CD4-positive, alpha-beta T cell treated with Interleukin-15 for 1 hour (primary cell): ENCODE measurements around the gene TMEM154.

Experiments used
- DNase-seq: peaks from one replicate; pipeline ENCODE4 v3.0.0-alpha.2; 2020

TMEM154 gene

DNA sequence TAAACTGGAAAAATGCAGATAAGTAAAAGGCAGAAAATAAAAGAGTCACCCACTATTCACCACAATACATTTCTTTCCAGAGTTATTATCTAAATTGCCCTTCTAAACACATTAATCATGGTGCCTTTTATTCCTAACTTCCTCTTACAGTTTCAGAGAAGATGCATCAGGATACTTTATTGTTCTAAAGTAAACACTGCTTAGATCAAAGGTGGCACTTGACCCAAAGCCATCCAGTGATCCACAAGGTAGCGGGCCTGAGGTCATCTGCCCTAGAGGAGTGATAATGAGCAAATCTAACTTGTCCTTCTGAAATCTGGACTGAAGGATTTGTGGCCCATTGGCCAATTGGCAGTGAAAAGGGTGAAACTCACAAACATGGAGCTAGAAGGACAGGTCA is 12.0 kb upstream of the TMEM154 start:
- no peak for DNase-seq

DNA sequence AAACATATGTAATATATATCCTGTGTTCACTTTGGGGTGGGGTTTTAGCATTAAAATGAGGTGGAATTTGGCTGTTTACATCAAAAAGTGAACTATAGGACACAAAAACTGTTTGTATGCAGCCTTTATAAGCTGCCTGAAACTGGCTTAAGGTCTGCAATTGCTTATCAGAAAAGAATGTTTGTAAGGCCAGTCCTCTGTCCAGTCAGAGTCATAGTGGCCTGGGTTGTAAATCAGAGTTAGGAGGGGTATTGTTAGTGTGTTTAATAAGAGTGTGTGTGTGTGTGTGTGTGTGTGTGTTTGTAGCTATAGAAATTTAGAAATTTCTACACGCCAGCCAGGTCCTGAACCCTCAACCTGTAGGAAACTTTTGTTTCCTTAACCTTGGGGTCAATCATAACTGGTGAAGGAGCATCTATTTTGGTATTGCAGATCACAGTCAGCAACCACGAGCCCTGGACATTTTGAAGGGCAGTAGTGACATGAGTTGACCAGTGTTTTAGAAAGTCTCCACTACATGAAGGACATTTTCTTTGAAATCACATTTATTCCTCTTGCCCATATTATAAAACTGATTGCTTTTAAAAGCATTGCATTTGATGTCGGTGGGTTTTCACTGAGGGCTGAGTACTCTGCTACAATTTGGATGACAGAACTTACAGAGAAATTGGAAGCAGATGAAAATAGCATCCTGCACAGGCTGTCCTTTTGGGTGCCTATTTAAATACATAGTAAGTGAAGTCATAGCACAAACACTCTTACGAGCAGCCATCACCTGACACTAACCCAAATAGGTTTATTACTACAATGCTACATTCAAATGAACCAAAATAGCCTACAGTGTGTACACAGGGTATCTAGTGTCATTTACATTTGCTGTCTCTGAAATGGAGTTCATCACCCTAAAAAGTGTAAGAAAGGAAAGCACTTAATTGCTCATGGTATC is 11.2 kb upstream of the TMEM154 start:
- no peak for DNase-seq

DNA sequence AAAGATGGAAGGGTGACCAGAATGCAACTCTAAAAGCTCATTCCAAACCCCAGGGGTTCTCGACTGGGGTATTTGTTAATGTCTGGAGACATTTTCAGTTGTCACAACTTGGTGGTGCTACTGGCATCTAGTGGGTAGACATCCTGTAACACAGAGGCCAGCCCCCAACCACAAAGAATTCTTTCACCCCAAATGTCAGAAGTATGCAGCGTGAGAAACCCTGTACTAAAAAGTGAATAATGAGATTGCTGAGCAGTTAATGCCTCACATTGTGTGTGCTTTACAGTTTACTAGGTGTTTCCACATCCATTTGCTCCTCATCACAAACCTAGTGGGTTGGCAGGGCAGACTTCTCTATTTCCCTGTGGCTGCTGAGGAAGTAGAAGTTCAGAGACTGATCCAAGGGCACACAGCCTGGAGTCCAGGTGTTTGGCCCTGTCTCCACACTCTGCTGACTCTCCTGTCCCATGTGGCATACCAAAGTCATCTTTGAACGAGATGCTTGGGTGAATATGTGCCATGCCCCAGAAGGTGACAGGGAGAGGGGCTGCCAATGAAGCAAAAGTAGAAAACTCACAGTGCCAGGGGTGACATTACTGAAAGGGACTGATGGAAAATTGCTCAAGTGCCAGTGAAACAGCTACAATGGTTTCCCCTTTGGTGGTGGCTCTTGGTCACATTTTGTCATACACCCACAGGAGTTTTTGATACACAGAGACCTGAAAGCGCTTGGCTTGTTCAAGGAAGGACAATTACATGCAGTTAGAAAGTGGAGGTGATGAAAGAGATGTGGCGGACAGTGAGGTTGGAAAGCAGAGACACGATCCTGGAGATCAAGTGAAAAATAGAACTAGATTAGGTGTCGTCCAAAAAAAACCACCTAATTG is 10.1 kb upstream of the TMEM154 start:
- no peak for DNase-seq

DNA sequence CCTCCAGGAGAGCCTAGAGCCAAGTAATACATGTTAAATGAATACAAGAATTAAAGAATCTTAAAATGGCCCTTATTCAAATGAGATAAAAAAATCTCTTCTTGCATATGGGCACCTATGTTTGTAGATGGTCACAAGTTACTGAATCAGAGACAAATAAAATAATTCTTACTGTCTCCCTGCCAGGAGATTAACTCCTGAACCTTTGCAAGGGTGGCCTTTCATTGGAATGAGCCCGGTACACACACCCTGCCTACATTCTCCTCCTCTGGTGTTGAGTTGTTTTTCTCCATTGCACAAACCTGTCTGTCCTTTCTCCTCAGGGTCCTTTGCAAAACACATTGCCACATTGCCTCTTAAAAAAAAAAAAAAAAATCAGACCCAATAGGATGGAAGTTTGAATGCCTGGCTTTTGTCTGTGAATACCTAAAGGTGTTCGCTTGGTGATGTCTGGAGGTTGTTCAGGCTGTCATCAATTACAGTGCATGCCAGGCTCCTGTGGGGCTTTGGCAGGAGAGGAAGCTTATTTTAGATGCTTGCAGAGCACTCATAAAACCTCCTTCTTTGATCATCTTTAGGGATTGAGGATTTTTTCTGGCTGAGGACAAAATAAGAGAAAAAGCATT is 8.3 kb upstream of the TMEM154 start:
- no peak for DNase-seq

DNA sequence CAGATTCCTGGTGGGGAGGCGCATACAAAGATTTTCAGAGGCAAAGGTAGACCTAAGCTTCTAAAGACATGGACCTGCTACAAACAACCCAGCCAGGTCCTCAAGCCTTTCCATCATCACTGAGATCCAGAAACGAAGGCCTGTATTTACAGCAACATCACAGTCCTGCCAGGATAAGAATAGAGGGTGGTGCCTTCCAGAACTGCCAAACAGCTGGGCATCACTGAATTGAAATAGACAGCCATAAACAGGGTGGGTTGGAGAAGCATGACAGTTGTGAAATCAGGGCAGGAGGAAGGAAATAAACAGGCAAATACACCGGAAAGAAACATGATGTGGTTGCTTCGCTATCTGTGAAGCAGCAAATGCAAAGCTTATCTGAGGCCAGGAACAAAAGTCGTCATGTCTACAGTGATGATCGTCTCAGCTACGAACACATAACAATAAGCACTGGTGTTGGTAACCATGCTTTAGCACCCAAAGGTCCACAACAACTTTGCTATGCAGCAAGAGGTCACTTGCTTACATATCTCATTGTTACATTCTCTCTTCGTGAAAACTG is 6.7 kb upstream of the TMEM154 start:
- DNase-seq: no peak

DNA sequence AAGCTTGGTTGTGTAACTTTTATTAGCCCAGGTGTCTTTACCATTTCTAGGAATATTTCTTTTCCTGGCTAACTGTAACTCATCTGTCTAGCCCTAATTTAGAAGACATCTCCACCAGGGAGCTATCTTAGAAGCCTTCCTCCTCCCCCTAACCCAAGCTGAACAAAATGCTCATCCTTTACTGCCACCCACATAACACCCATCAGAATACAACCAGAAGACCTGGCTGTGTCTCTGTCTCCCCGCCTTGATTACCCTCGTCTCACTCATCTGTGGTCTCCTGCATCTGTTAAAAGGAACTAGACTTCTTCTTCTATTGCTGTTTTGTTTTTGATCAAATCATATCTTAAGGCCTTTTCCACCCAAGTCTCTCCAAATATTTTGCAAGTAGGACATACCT is 4.8 kb upstream of the TMEM154 start:
- no peak for DNase-seq

DNA sequence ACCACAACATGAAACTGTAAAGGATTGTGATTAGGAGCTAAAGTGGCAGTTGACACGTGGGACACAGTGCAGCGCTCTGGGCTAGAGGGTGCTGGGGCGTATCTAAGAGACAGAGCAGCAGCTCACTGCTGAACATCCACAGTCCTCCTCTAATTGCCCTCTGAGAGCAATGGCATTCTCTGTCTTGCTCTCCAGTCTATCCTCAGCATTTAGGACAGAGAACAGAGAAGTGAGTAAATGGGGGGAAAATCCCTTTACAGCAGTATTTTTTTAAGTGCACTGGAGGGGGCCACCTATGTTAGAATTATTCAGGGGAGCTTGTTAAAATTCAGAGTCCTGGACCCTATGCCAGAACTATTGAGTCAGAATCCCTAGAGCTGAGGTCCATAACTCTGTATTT is 4.2 kb upstream of the TMEM154 start:
- no peak for DNase-seq

DNA sequence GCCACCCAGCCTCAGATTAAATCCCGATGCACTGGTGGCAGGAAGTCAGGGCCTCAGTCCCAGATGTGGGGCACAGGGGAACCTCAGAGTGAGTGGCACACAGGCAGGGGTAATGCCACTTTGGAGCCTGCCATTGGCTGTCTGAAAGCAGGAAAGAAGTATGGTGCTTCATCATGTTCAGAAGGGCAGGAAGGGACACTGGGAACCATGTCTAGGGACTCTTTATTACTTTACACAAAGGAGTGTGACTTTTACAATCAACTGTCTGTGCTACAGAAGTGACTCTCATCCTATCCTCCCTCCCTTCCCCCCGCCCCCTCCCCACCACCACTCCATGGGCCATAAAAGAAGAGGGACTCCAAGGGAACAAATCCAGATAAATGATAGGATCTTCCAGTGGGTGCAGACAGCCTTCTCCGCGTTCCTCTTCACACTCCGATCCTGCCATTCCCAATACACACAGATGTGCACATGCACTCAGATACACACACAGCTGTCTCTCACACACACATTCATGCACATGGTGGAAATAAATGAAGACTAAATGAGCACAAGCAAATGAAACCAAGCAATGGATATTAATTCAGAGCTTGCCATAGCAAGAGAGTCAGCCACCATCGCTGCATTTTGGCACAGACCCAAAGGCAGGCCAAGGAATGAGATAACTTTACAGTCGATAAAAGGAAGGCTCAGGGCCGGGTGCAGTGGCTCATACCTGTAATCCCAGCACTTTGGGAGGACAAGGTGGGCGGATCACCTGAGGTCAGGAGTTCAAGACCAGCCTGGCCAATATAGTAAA is 2.5 kb upstream of the TMEM154 start:
- no peak for DNase-seq

DNA sequence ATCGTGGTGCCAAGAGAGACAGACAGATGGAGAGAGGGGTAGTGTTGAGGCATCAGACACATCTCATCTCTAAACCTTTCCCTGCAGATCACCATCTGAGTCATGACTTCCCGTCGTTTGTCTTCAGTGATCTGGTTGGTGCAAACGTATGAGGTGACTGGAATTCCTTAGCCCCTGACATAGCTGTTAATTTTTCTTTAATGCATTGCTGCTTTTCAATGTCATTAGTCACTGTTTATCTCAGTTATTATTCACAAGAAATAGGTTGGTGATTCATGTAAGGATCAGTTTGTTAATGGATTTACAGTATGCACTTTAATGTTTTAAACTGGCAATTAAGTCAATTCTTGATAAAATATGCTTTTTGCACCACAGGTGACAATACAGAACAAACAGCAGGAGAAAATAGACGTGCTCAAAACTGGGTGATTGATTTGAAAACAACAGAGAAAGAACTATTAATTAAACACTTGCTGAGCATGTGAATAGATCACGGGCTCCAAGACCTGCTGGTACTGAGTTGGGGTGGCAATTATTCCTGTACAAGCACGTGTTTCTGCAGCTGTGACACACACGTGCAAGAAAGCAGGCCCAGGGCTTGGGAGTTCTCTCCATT is 1.3 kb upstream of the TMEM154 start:
- no peak for DNase-seq

DNA sequence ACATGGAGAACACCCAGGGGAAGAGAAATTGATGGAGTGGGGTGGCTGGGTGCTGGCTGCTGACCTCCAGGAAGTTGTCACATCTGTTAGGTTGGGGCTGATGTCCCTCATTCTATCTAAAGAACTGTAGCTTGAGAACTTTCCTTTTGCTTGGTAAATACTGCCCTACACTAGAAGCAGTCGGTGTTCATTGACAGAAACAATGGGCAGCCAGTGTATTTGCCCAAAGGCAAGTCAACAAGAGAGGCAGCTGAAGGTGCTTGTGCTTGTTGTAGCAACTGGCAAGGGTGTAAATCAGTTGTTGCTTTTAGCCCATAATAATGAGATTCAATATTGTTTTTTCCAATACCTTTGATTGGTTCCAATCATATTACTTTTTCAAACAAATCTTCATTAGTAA is 956 bp downstream of the TMEM154 start:
- DNase-seq: no peak

DNA sequence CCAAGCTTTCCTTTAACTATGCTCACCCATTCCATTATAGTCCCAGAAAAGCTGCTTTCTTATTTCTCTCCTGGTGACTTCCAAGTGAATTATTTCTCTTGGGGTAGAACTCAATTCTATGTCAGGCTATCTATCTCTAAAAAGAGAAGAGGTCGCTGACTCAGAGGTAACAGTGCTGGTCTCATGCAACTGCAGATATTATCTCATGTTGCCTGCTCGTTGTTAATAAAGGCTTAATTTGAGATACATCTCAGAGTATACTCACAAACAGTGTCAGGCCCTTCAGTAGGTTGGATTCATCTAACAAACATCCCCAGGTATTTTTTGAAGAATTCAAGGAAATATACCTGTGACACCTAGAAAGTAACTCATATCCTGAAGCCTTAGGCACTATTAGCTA is 2.7 kb downstream of the TMEM154 start:
- no peak for DNase-seq

DNA sequence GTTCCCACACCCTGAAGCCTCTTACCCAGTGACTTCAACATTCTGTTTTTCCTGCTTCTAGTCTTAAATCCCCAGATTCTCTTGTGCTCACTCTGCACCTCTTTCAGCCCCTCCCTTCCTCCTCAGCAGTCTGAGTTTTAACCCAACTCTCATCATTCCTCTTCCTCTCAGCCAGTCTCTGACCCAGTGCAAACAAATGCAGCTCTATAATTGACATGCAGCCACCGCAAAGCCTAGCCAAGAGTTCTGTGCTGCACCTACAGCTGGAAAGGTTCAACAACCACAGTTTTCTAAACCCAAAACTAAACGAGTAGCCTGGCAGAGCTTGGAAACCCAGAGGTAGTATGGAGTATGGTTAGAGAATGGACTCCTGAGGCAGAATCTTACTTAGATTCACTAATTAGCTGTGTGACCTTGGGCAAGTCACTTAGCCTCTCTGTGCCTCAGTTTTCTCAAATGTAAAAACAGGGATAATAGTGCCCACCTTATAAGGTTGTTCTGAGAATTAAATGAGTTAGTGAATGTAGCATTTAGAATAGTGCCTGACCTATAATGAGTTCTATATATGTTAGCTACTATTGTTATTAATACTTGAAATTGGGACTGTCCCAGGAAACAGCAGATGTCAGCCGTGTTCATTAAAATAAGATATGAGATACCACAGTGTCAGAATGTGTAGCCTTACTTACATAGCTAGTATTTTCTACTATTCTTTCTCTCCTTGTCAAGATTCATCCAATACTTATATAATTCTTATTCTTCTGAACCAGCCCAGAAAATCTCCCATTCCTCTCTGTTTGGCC is 3.5 kb downstream of the TMEM154 start:
- DNase-seq: no peak

DNA sequence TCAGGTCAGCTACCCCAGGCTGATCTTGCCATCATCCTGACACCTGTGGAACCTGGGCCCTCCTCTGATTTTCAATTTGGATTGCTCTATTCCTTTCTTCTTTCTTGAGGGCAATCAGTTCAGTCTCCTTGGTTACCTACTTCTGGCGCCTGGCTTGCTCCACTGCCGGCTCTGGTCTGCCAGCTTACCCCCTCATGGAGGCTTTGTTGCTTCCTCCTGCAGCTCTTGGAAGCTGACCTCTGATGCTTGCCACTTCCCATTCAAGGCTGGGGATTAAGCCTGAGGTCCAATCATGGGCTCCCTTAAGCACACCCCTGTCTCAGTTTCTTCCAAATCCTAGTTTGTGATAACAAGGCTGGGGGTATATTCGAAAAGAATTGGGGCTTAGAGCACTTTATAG is 5.4 kb downstream of the TMEM154 start:
- no peak for DNase-seq

DNA sequence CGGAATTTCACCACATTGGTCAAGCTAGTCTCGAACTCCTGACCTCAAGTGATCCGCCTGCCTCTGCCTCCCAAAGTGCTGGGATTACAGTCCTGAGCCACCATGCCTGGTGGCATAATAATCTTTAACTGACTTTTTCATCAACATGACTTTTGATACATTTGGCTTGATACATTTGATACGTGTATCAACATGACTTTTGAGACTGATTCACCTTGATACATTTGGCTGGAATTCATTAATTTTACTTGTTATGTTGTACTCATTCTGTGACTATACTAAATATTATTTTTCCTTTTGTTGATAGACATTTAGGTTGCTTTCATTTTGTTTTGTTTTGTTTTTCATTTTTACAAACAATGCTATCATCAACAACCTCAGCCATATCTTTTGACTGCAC is 6.3 kb downstream of the TMEM154 start:
- DNase-seq: no peak

DNA sequence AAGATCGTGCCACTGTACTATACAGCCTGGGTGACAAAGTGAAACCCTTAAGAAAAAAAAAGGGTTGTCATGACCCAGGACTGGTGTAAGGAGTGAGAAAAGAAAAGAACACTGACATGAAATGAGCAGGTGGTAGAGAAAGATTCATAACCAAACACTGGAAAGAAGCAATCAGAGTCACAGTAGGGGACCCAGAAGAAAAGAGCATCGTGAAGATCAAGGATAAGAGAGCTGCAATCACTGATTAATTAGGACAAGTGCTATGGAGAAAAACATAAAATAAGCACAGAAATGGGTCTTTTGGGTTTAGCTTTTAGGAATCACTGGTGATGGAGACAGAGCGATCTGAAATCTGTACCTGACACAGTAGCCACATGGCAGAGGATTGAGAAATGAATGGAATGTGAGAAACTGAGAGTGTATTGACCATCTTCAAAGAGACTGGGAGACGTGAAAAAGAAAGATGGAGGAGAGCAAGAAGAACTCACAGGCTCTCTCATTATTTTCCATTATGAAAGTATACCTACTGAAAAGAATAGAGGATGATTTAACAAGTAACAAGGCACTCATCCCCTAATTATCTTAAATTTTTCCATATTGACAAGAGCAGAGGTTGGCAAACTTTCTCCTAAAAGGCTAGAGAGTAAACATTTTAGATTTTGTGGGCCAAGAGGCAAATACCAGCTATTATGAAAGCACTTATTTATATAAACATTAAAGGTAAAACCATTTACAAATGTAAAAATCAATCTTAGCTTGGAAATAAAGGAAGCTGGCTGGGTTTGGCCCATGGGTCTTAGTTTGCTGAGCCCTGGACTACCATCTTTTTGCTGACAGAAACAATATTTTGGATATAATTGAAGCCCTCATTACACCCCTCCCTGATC is 7.3 kb downstream of the TMEM154 start:
- DNase-seq: no peak

DNA sequence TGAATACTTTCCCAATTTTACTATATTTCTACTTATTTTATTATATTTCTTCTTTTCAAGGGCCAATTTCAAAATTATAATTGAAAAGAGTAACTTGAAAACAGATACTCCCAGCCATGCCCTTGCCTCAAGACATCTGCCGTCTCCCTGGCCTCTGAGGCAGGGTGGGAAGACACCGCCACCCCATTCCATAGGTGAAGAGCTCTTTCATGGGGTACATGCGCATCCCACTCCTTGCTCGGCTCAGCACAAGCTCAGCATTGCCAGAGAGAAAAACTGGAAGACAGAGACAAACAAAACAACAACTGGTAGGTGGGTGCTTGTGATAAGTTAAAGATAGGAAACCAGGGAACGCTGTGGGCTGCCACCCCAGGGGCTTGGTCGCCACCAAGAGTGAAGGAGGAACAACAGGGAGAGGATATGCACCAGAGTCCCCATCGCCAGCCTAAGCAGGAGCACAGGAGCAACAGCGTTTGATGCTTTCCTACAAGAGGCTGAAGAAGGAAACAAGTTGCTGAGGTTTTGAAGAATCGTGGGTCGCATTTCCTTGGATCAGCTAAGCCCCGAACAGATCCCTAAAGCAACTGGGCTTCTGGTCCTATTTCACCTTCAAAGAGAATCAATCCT is 11.3 kb downstream of the TMEM154 start:
- DNase-seq: no peak

DNA sequence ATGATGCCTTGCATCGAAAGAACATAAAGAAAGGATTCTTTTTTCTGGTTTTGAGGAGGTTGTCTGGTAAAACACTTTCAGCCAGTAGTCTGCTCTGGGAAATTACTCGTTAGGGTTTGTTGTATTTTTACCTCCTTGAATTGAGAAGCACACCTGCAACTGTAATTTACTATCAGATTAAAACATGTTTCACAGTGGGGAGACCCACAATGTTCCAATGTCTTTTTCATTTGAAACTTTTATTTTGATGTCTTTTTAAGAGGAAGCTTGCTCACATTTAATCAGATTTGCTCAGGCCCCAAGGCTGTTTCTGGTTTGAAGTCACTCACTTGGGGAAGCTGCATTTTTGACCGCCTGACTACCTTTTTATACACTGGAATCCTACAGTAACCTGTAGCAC is 12.0 kb downstream of the TMEM154 start:
- no peak for DNase-seq

DNA sequence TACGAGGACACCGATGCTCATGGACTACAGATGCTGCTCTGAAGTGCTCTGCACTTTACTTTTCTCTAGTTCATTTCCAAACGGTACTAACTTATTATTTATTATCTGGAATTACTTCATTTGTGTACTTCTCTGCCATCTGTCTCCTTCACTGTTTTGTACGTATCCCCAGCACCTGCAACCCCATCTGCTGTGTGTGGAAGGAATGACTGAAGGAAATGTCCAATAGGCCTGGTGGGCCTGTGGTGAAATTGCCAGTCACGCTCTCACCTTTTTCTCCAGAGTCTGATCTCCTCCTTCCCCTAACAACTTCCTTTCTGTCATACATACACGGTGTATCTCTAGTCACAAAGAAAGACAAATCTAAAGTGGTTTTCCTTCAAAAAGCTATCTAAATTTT is 12.9 kb downstream of the TMEM154 start:
- DNase-seq: no peak

DNA sequence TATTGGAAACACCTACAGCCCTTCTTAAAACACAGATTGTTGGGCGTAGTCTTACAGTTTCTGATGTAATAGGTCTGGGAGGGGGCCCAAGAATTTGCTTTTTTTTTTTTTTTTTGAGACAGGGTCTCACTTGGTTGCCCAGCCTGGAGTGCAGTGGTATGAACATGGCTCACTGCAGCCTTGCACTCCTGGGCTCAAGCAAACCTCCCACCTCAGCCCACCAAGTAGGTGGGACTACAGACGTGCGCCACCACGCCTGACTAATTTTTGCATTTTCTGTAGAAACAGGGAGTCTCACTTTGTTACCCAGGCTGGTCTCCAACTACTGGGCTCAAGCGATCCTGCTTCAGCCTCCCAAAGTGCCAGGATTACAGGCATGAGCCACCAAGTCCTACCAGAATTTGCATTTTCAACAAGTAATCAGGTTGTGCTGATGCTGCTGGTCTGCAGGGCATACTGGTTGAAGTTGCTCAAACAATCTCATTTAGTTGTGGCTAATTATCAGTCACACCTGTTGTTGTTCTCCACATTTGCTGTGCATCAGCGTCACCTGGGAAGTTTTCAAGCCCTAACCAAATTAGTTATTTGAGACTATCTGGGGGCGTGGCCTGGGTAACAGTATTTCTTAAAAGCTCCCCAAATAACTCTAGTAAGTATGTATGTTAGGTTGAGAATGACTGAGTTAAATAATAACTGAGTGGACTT is 14.0 kb downstream of the TMEM154 start:
- peak; percentile 32 for DNase-seq
